Measurements from ENCODE around the gene WASF3.
A peak's percentile ranks its signal among the peaks of the same experiment; 100 is the strongest.

WASF3 gene

GRCh38 chr13:26600343-26600742, 42.9 kb downstream of the WASF3 start:
- Histone ChIP-seq H3K9ac (ENCODE audit: low read depth, low read length) (no peak overlapping the region), H3K27ac (ENCODE audit: low read length) (no peak overlapping the region), H3K9me3 (ENCODE audit: insufficient read depth, low read length, severe bottlenecking) (no peaks in the 10 kb centered on the region), H3K4me3 (ENCODE audit: low read depth in 1 of 2, low read length in 2 of 2) (no peak overlapping the region), H4K20me1 (ENCODE audit: insufficient read depth, low read length) (no peaks in the 10 kb centered on the region; the same call in 1 of the 2 replicates), H3K4me2 (ENCODE audit: insufficient read depth, low read length) (no peak overlapping the region), H3K27me3 (ENCODE audit: insufficient read depth, low read length, poor library complexity) (peaks cover 16% of the 10 kb centered on the region), H2AFZ (ENCODE audit: low read depth, low read length) (no peak overlapping the region), H3K79me2 (ENCODE audit: insufficient read depth, low read length) (no peaks in the 10 kb centered on the region), H3K36me3 (ENCODE audit: insufficient read depth, low read length) (no peaks in the 10 kb centered on the region), H3K4me1 (ENCODE audit: insufficient read depth, low read length) (no peaks in the 10 kb centered on the region)
- TF ChIP-seq EZH2 (IDR thresholded peaks at IDR 0.05; ENCODE audit: borderline replicate concordance, low read depth, low read length, severe bottlenecking) (no peak), CTCF (IDR thresholded peaks at IDR 0.05; ENCODE audit: borderline replicate concordance, extremely low read depth, low read length, poor library complexity, severe bottlenecking) (no peak)
- ATAC-seq (ENCODE audit: insufficient read depth, low read depth) (no peak), DNase-seq (no peak)

GRCh38 chr13:26601669-26602068, 44.2 kb downstream of the WASF3 start:
- no peak overlapping the region for H3K4me2 ChIP-seq (ENCODE audit: insufficient read depth, low read length)
- H3K27ac ChIP-seq (ENCODE audit: low read length) = no peak overlapping the region
- no peak overlapping the region for H3K9ac ChIP-seq (ENCODE audit: low read depth, low read length)
- H3K27me3 ChIP-seq (ENCODE audit: insufficient read depth, low read length, poor library complexity) = peaks cover 16% of the 10 kb centered on the region
- no peaks in the 10 kb centered on the region for H3K4me1 ChIP-seq (ENCODE audit: insufficient read depth, low read length)
- DNase-seq (peak; percentile 18), ATAC-seq (ENCODE audit: insufficient read depth, low read depth) (peak; percentile 72)
- TF ChIP-seq EZH2 (IDR thresholded peaks at IDR 0.05; ENCODE audit: borderline replicate concordance, low read depth, low read length, severe bottlenecking) (no peak), CTCF (IDR thresholded peaks at IDR 0.05; ENCODE audit: borderline replicate concordance, extremely low read depth, low read length, poor library complexity, severe bottlenecking) (peak; percentile 42)
- no peaks in the 10 kb centered on the region for H3K36me3 ChIP-seq (ENCODE audit: insufficient read depth, low read length)
- H3K79me2 ChIP-seq (ENCODE audit: insufficient read depth, low read length) = no peaks in the 10 kb centered on the region
- H3K4me3 ChIP-seq (ENCODE audit: low read depth in 1 of 2, low read length in 2 of 2) = no peak overlapping the region
- H2AFZ ChIP-seq (ENCODE audit: low read depth, low read length) = no peak overlapping the region
- no peaks in the 10 kb centered on the region; the same call in 1 of the 2 replicates for H4K20me1 ChIP-seq (ENCODE audit: insufficient read depth, low read length)
- H3K9me3 ChIP-seq (ENCODE audit: insufficient read depth, low read length, severe bottlenecking) = no peaks in the 10 kb centered on the region

GRCh38 chr13:26602783-26603182, 45.3 kb downstream of the WASF3 start:
- H3K9ac ChIP-seq (ENCODE audit: low read depth, low read length) = no peak overlapping the region
- H3K27me3 ChIP-seq (ENCODE audit: insufficient read depth, low read length, poor library complexity) = peaks cover 16% of the 10 kb centered on the region
- no peak overlapping the region for H2AFZ ChIP-seq (ENCODE audit: low read depth, low read length)
- no peak for TF ChIP-seq EZH2 (IDR thresholded peaks at IDR 0.05; ENCODE audit: borderline replicate concordance, low read depth, low read length, severe bottlenecking)
- no peak for TF ChIP-seq CTCF (IDR thresholded peaks at IDR 0.05; ENCODE audit: borderline replicate concordance, extremely low read depth, low read length, poor library complexity, severe bottlenecking)
- no peaks in the 10 kb centered on the region; the same call in 1 of the 2 replicates for H4K20me1 ChIP-seq (ENCODE audit: insufficient read depth, low read length)
- H3K4me2 ChIP-seq (ENCODE audit: insufficient read depth, low read length) = no peak overlapping the region
- no peaks in the 10 kb centered on the region for H3K4me1 ChIP-seq (ENCODE audit: insufficient read depth, low read length)
- no peak overlapping the region for H3K27ac ChIP-seq (ENCODE audit: low read length)
- ATAC-seq (ENCODE audit: insufficient read depth, low read depth) (no peak), DNase-seq (no peak)
- H3K4me3 ChIP-seq (ENCODE audit: low read depth in 1 of 2, low read length in 2 of 2) = no peak overlapping the region
- no peaks in the 10 kb centered on the region for H3K9me3 ChIP-seq (ENCODE audit: insufficient read depth, low read length, severe bottlenecking)
- H3K36me3 ChIP-seq (ENCODE audit: insufficient read depth, low read length) = no peaks in the 10 kb centered on the region
- H3K79me2 ChIP-seq (ENCODE audit: insufficient read depth, low read length) = no peaks in the 10 kb centered on the region

Measured in DND-41 (cell line).